ENCODE measurements around the gene CELF4.

The CELF4 gene

DNA sequence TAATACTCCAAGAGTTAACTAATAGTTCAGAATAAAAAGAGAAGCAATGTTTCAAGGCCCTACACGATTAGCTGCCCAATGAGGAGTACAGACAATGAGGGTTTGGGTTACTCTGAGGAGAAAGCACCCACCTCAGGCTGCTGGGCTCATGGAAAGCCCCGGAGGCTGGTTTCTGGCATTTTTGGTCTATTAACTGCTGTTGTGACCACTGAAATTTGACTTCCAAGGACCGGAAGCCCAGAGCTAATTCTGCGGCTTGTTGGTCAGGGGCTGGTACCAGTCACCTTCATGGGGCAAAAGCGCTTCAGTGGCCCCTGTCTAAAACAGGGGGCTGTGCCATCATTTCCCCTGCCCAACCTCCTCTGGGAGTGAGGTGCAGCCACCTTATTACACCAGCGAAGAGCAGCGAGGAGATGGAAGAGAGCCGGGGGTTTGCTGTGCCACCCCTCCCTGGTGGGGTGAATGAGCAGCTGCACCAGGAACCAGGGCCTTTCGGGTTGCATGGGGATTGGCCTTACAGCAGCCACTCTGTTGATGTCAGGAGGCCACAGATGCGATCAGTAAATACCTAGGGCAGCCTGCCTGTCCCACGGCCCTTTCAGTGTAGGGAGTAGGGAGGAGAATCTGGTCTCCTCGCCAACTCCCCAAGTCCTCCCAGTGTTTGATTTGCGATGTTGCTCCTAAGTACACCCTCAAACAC is 131.3 kb downstream of the CELF4 start:
- no peak for DNase-seq

DNA sequence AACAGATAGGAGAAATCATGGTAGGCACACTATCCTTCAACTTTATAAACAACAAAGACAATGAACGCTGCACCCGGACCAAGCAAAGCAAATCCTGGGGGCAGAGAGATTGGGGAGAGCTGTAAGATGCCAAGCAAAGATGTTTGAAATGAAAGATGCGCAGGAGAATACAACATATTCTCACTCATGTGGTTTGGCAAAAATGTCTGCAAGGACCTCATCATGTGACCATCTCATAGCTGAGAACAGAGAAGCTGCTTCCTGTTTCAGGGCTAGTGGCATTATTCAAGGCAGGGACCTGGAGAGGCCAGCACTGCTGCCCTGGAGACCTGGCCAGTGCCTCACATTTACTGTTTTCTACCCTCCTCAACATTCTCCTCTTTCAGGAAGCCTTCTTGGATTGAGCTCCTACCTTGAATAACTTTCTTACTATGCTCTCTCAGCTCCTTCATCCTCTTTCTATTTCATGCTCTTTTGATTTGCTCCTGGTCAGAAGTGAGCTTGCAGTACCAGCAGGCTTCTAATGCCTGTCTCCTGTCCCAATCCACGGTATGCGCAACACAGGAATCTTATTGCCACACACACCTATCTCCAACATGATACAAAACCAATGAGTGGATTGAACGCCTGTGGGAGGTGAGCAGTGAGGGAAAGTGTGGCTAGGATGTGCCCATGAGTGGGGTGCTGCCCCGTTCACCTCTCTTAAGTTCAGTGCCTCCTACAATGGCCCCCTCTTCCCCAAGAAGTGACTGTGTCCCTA is 133.0 kb downstream of the CELF4 start:
- DNase-seq, result no peak

DNA sequence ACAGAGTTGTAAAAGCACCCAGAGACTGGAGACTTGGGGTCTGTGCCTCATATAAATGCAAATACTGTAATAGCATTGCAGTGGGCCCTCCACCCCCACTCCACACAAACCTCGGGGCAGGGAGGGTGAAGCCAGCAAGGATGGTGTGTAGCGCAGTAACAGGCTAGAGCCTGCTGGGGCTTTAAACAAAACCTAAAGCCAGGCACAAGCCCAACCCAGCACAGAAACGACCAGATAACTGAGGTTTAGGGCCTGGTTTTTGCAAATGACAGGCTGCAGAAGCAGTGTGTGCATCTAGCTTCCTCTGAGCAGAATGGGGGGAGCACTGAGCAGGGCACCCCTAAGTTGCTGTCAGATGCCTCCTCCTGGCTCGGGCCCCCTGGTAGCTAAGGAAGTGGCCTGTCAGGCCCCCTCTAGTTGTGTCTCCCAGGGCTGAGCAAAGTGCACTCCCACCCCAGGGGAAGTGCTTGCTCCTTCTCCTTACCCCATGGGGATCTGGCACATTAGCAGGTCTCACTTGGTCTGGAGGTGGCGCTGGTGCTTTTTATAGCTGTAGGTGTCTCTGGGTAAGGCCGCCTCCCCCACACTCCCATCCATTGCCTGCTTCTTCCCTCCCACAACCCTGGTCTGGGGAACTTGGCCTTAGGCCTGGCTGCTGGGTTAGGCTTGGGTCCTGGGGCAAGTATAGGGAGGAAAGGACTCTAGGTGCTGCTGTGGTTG is 135.1 kb downstream of the CELF4 start:
- DNase-seq, result no peak

DNA sequence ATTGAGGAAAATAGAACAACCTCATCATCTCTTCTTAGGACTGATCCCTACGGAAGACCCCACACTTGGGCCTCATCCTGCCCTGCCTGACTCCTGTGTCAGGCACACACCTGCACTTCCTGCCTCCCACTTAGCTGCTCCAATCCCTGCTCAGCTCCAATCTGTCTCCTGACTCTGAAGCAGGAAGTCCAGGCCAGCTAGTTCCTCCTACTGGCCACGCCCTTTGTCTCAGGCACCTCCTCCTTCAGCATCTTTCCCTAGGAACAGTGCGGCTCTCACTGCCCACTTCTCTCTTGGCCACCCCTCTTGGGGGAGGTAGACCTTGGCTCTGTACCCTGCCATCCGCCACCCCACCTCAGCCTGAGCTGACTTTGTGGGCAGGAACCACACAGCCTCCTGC is 135.8 kb downstream of the CELF4 start:
- no peak for DNase-seq

DNA sequence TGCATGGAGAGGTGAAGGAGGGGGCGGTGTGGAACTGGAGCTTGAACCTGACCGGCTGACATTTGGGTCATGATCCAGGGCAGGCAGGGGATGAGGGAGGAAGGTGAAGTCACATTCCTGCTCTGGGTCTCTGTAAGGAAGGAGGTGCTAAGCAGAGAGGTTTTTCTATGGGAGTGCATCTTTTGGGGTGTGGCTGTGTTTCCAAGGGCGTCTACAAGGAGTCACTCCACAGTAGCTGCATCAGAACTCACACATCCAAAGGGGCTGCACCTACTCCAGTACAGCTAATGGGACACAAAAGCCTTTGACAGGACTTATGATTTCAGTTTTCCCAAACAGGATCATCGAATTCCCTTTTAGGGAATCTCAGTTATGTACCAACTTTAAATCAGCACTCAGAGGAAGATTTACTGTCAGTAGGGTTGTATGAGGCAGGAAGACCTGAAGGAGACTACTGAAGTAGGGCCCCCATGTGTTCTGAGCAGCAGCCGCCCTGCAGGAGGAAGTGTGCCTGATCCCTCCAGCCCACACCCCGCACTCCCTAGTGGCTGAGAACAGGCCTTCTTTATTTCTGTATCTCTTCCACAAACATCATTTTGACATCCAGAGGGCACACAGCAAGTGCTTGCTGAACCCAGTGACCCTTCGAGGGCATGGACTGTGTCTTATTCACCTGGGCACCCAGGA is 137.2 kb downstream of the CELF4 start:
- DNase-seq, result no peak

DNA sequence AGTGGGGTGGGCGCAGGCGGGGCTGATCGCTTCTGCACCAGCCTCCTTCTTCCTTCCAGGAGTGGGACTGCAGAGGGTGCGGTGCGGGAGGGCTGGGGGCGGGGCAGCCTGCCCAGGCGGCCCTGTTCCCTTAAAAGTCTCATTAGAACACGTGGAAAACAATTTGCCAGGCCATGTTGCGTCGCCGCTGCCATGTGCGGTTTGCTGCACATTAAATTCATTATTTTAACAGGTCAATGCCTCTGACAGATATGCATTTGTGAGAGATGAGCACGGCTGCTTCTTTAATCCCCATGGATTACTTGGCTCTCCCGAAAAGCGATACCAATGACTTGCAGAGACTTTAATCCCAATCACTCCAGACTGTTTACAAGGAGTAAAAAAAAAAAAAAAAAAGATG is 139.0 kb downstream of the CELF4 start:
- no peak for DNase-seq

DNA sequence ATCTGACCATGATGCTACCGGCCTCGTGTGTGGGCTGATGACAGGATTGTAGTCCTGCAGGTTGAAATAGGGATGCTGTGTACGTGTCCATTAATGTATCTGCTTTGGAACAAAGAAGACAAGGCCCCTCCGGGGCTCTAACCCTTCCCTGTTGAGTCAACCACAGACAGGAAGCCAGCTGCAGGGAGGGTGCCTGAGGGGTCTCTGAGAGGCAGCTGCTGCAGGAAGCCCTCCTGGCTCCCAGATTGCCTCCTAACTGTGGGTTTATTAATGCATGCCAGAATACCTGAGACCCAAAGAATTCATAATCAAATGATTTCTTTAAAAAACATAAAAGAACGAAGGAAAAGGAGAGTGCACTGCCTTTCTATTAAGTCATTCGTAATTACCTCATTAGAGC is 140.4 kb downstream of the CELF4 start:
- no peak for DNase-seq

DNA sequence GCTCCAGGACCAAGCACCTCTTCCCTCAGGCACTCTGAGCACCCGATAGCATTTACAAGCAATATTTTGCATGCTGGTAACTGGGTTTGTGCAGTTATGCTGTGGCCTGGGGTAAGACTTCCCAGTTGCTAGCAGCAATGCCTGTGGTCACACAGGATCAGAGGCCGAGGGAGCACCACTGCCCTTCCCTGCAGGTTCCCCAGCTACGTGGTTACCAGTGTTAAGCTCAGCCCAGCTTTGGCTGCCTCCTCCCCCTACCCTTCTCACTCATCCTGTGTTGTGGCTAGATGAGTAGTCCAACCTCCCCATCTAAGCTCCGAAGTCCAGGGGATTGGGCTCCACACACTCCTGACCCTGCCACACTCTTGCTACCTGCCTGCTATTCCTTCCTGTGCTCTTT is 141.1 kb downstream of the CELF4 start:
- DNase-seq, result no peak

DNA sequence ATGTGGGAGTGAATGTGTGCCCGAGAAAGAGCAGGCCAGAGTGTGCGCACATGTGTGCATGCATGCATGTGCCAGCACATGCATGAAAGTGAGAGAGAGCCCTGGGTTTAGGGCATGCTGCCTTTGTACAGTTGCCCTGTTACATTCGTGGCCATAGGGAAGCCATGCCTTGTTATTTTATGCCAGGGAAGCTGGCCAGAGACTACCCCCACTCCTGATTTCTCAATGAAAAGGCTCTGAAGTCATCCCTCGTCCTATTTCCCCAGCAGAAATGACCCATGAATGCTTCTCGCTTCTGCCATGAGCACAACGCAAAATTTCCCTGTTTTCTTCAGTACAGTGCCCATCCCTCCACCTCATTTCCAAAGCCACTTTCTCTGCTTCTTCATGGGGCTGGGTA is 143.0 kb downstream of the CELF4 start:
- no peak for DNase-seq

DNA sequence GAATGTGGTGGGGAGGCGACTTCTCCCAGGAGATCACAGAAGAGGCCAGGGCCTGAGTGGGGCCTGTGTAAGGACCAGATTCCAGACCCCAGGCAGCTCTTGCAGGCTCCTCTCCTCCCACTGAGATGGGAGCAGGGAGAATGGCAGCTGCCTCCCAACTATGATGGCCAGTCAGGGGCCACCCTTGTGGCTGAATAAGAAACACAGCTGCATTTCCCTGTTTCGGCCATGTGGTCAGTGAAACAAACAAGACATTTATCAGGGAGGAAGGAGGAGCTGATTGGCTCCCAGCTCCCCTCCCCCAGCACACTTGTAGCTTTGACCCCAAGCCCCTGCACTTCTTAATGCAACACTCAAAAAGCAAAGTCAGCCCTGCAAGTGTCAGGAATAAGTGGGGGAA is 143.5 kb downstream of the CELF4 start:
- DNase-seq, result no peak

DNA sequence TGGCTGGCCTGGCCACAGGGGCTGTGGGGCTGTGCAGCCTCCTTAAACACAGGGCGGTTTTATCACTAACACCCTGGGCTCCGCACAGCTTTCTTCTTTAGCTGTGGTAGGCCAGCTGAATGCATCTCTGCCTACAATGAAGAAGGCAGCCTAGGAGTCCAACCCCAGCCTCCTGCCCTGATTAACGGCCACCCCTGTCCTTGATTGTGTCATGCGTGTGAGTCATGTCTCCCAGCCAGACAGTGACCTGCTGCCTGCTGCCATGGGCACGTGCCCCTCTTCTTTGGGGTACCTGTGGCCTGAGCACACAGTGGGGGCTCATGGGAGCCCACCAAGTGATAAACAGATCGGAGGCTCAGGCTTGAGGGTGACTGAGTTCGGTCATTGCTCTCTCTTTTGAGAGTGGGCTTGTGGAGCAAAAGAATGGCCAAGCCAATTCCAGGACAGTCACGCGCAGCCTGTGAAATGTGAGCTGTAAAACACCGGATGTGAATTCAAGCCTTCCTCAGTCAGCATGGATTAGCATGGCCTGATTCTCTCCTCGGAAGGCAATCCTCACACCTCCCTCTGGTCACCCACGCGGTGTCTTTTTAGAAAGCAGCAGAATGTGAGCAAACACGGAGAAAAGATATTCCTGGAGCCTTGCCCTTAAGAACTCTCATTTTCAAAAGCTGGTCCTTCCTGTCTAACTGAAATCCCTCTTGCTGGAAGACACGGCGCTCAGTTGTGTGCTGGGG is 144.1 kb downstream of the CELF4 start:
- no peak for DNase-seq

DNA sequence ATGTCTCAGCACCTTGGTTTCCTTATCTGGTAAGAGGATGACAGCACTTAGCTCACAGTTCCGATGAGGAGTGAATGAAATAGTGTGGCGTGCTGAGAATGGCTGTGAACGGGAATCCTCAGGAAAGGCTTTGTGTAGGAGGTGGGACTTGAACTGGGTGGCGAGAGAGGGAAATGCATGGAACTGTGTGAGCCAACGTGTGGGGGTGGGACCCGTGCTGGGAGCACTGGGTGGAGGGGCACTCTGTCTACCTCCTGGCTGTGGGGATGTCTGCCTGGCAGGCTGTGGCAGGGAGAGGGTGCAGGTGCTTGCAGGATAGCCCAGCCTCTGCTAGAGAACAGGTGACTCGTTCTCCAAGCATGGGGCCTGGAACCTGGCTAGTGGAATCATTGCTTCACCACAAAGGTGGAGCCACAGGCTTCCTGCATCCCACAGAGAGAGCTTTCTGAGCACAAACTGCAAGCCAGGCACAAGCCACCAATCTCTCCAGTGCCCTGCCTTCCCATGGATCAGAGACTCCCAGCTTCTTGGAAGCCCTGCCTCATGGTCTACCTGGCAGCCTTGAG is 145.2 kb downstream of the CELF4 start:
- DNase-seq, result no peak

DNA sequence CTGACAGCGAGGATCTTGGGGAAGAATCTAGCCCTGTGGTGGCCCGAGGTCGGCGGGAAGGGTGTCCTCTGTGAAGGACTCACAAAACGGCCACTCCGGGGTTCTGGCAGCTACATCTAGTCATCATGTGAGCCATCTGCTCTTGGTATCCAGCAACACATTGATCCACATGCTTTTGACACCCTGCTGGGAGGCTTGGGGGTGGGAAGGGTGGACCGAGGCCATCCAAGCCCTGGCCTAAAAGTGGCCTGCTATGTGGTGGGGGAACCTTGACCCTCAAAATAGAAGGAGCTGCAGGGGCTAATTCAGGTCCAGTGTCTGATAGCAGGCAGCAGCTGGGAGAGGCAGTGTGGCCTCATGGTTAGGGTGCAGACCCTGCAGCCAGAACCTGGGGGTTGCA is 145.7 kb downstream of the CELF4 start:
- no peak for DNase-seq

DNA sequence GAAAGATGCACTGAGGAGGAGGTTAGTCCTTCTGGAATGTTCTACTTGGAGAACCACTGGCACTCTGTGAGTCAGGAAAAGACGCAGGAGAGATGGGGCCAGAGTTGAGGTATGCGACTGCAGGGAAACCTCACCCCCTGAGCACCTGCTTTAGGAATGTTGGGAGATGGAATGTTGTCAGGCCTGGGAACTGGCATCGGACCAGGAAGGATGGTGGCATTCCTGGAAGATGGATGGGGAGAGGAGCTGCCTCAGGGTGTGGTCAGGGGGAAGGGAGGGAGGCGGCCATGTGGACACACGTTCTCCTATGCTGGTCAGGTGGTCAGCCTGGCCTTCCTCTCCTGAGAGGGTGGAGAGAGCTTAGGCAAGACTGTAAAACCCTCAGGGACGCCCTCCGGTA is 146.3 kb downstream of the CELF4 start:
- DNase-seq, result no peak

DNA sequence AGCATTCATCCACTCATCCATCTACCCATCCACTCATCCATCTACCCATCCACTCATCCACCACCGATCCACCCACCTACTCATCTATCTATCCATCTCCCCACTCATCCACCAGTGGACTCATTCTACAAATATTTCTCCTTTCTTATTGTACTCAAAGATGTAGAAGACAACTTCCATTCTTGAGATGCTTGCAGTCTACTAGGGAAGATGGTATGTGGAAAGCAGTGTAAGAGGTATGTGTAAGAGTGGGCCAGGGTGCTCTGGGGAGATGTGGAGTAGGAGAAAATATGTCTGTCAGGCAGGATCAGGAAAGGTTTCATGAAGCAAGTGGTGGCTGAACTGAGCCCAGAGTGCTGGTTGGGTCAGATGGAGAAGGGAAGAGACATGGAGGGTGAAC is 150.8 kb downstream of the CELF4 start:
- no peak for DNase-seq

DNA sequence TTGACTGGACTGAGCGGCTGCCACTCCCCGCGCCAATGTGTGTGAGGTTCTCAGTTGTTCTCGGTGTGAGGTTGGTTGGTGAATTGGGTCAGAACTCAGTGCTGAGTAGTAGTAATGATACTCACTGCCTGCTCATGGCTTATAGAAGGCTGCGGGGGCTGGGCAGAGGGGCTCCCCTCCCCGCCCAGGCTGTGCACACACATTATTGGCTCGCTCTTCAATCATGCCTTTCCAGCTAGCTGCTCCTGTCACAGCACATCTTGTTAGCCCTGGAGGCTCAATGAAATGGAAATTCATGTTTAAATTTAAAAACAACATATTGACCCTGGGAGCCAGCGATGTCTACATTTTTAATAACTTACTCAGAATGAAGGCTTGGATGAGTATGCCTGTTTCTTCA is 152.8 kb downstream of the CELF4 start:
- no peak for DNase-seq

DNA sequence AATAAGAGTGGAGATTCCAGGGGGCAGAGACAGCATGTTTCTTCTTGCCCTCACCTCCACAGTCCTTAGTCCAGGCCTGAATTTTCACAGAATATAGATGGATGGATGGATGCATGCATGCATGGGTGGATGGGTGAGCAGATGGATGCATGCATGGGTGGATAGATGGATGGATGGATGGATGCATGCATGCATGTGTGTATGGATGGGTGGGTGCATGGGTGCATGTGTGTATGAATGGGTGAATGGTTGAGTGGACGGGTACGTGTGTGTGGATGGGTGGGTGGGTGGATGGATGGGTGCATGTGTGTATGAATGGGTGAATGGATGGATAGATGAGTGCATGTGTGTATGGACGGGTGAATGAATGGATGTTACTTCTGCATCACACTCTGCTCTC is 153.3 kb downstream of the CELF4 start:
- DNase-seq, result no peak

DNA sequence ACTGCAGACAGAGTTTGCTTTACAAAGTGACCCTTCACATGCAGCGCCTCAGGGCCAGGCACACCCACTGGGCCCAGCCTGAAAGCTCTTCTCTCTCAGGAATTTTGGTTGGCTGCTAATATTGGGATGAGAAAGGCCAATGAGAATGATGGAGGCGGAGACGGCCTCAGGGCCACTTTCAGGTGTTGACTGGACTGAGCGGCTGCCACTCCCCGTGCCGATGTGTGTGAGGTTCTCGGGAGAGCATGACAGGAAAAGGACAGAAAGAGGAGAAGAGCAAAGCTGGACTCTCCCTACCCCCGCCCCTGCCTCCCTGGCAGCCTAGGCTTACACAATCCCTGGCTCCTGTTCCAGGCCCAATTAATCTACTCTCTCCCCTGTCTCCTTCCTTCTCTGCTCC is 155.7 kb downstream of the CELF4 start:
- DNase-seq, result no peak

DNA sequence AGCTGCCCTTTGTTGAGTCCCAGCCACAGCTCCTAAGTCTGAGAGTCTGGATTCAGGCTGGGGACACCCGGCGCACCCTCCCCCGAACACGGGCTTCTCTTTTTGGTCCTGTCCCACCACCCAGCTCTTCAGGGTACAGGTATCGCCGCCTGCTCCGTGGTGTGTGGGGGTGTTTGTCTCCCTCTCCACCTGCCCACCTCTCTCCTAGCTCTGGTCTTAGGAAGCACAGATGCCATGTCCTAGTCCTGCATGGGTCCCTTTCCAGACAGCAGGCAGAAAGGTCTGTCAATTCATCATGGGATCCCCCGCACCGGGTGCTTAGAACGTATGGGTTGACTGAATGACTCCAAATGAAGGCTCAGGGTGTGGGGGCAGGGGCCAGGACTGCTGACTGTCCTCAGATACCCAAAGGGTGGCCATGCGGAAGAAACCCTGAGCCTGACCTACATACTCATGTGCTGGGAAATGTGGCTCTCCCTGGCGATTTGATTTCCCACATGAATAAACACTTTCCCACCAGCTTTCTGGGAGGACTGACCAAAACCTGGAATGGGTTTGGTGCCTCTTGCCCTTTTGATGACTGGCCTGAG is 156.8 kb downstream of the CELF4 start:
- no peak for DNase-seq

DNA sequence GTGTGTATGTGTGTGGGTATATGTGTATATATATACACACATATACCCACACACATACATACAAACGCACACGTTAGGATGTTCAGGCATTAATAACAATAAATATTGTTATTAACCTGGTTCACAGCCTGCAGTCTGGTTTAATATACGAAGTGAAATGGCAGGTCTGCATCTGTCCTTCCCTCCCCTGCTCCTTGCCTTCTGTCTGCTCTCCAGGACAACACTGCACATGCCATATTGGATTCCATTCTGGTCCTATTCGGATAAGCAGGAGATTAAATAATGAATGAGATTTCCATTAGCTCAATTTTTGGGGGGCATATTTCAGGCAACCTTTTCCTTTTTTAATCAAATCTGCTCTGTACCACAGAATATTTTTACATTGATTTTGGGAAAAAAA is 158.0 kb downstream of the CELF4 start:
- no peak for DNase-seq

DNA sequence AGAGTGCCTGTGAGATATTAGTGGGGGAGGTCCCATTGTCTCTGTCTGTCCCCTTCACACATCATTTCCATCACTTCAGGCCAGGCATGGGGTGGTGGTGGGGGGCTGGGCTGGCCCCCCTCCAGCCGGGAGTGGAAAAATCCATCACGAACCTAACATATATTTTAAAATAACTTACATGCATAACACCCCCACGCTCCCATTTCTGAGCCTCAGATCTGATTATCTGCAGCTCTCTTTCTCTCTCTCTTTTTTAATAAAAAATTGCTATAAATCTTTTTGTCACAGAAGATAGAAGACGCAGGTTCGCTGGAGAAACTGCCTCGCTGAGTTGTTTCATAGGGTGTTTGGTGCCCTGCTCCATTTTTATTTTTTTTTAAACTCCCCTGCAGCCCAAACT is 159.8 kb downstream of the CELF4 start:
- DNase-seq, result no peak

DNA sequence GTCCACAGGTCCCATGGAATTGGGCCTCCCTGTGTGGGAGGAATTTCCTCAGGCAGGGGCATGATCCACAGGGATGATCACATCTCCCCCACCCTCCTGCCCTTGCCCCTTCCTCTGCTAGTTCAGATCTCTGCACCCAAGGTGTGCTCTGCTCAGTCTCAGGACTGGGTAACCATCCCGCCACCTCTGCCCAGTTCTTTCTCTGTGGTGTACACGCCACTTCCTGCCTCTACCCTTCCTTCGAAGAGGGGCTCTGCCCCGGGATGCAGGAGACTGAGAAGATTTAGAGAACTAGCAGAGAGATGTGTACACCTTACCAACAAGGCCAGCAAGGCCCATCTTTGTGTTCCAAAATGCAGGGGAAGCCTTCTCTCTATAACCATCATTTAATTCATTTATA is 160.4 kb downstream of the CELF4 start:
- DNase-seq, result no peak

Data from DMS79 treated with DMSO at 0.1 percent for 48 hours (cell line).